Measurements from ENCODE around the gene TFAP2C.

- TF ChIP-seq, protein P1, sequence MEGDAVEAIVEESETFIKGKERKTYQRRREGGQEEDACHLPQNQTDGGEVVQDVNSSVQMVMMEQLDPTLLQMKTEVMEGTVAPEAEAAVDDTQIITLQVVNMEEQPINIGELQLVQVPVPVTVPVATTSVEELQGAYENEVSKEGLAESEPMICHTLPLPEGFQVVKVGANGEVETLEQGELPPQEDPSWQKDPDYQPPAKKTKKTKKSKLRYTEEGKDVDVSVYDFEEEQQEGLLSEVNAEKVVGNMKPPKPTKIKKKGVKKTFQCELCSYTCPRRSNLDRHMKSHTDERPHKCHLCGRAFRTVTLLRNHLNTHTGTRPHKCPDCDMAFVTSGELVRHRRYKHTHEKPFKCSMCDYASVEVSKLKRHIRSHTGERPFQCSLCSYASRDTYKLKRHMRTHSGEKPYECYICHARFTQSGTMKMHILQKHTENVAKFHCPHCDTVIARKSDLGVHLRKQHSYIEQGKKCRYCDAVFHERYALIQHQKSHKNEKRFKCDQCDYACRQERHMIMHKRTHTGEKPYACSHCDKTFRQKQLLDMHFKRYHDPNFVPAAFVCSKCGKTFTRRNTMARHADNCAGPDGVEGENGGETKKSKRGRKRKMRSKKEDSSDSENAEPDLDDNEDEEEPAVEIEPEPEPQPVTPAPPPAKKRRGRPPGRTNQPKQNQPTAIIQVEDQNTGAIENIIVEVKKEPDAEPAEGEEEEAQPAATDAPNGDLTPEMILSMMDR (IDR thresholded peaks at IDR 0.05), result no peak
- no peak for TF ChIP-seq POLR2A (IDR thresholded peaks at IDR 0.05)
Observed at GRCh38 chr20:56673450-56673849, 44.3 kb downstream of the TFAP2C start.
